ENCODE results near the gene NT5DC2. TPM values are rescaled to one million over a fixed set of nuclear protein-coding genes. Genes with fewer than 3 reads are reported as not detected.

Gene NT5DC2
- total and polyA plus RNA-seq, 2 of the 8 experiments (the other 6 are each of a cell fraction or from before 2014, with no cell fraction given): 331 to 477 TPM

- Histone ChIP-seq H3K79me2 (ENCODE audit: control insufficient read depth in 1 of 2, insufficient read depth in 2 of 2, low read length in 2 of 2) (no peaks in the 10 kb centered on the region), H3K4me2 (ENCODE audit: insufficient read depth in 1 of 2, low read depth in 2 of 2, low read length in 2 of 2) (no peak overlapping the region), H2AK5ac (ENCODE audit: low read depth, low read length) (no peak overlapping the region), H3K18ac (ENCODE audit: extremely low read depth, low read length) (no peak overlapping the region), H4K20me1 (replicated peaks in 1 of 2; ENCODE audit: control insufficient read depth in 1 of 2, insufficient read depth in 2 of 2, low read length in 2 of 2) (peaks cover 0 to under 1% of the 10 kb centered on the region in 2 experiments), H2BK12ac (ENCODE audit: low read depth, low read length) (no peak overlapping the region), H3K27me3 (replicated peaks in 1 of 4; ENCODE audit: control insufficient read depth in 3 of 4, extremely low read depth in 1 of 4, insufficient read depth in 3 of 4, low read length in 3 of 4) (no peaks in the 10 kb centered on the region), H3K27ac (ENCODE audit: low read depth, low read length) (no peak overlapping the region), H2BK20ac (ENCODE audit: low read length) (no peak overlapping the region), H3K4ac (replicated peaks; ENCODE audit: insufficient read length, low read depth, low read length) (no peak overlapping the region), H3K9ac (replicated peaks in 1 of 4; ENCODE audit: extremely low read depth in 1 of 4, low read depth in 3 of 4, low read length in 3 of 4) (no peak overlapping the region), H2BK120ac (replicated peaks; ENCODE audit: low read depth, low read length) (no peak overlapping the region), H3K14ac (ENCODE audit: insufficient read length) (no peak overlapping the region), H3K36me3 (ENCODE audit: control insufficient read depth in 2 of 4, insufficient read depth in 4 of 4, low read length in 3 of 4) (peaks cover 4 to 37% (median 8%) of the 10 kb centered on the region in 4 experiments; a peak in 7 of 8 replicates), H4K8ac (ENCODE audit: extremely low read depth, insufficient read depth, low read length) (no peak overlapping the region), H3K56ac (replicated peaks; ENCODE audit: insufficient read length, low read depth, low read length) (no peak overlapping the region), H3K23ac (ENCODE audit: insufficient read length) (no peak overlapping the region), H3K4me3 (ENCODE audit: extremely low read depth in 1 of 4, insufficient read depth in 2 of 4, low read depth in 3 of 4, low read length in 4 of 4) (no peak overlapping the region), H3K79me1 (ENCODE audit: low read depth, low read length) (peaks cover 2% of the 10 kb centered on the region), H3K23me2 (ENCODE audit: low read depth, low read length) (no peaks in the 10 kb centered on the region), H2BK5ac (ENCODE audit: low read depth, low read length) (no peak overlapping the region), H3K4me1 (replicated peaks in 1 of 4; ENCODE audit: control insufficient read depth in 3 of 4, insufficient read depth in 4 of 4, low read length in 3 of 4) (no peaks in the 10 kb centered on the region), H2AFZ (ENCODE audit: low read length) (no peak overlapping the region), H3K9me3 (ENCODE audit: insufficient read depth in 2 of 2, low read depth in 1 of 2, low read length in 1 of 2) (no peaks in the 10 kb centered on the region), H2BK15ac (ENCODE audit: low read length) (no peak overlapping the region), H4K91ac (replicated peaks; ENCODE audit: insufficient read length, low read length) (no peak overlapping the region), H4K5ac (ENCODE audit: insufficient read length, low read depth, low read length) (no peak overlapping the region)
- 86% methylated on average over 3 of the region's 3 CpGs; no CpG with 5 or more reads in 1 of the 2 experiments for WGBS, 2 experiments (ENCODE audit: extremely low coverage in 1 of 2, insufficient coverage in 1 of 2, insufficient read length in 1 of 2, insufficient replicate concordance in 2 of 2, low coverage in 1 of 2, low lambda C conversion rate in 2 of 2, missing lambda C conversion rate in 1 of 2)
- no peak for FAIRE-seq
- no peak for DNase-seq (ENCODE audit: low read depth in 1 of 2, low spot score in 2 of 2)
- POLR2A ChIA-PET (ENCODE audit: partially characterized antibody): no interaction called here
- CTCF ChIA-PET (ENCODE audit: partially characterized antibody): interaction anchor here (0.8 to 2.9 kb wide), 4 partner anchors 10 to 81 kb away, joined by 3 to 17 read pairs (median 4); no protein-coding TSS in a partner anchor
- TF ChIP-seq TEAD4 (IDR thresholded peaks at IDR 0.05; ENCODE audit: low read depth, low read length) (no peak), BACH1 (IDR thresholded peaks at IDR 0.05; ENCODE audit: low read length) (no peak), EZH2 (IDR thresholded peaks at IDR 0.05; ENCODE audit: low read depth, low read length, severe bottlenecking) (no peak), POU5F1 (IDR thresholded peaks at IDR 0.05; ENCODE audit: low read depth, low read length) (no peak), SRF (IDR thresholded peaks at IDR 0.05; ENCODE audit: low read depth, low read length) (no peak), ZNF274 (IDR thresholded peaks at IDR 0.05; ENCODE audit: borderline replicate concordance, extremely low read depth, low read length) (no peak), CBX8 (IDR thresholded peaks at IDR 0.05; ENCODE audit: borderline replicate concordance, low read depth, low read length) (no peak), ASH2L (IDR thresholded peaks at IDR 0.05; ENCODE audit: low read length) (no peak), RXRA (IDR thresholded peaks at IDR 0.05; ENCODE audit: insufficient read depth, low read depth, low read length) (no peak), NANOG (IDR thresholded peaks at IDR 0.05; ENCODE audit: insufficient read depth, low read depth, low read length, poor library complexity, severe bottlenecking) (no peak), RBBP5 (IDR thresholded peaks at IDR 0.05; ENCODE audit: borderline replicate concordance, low read depth, low read length) (no peak)
- TF ChIP-seq, protein P1, sequence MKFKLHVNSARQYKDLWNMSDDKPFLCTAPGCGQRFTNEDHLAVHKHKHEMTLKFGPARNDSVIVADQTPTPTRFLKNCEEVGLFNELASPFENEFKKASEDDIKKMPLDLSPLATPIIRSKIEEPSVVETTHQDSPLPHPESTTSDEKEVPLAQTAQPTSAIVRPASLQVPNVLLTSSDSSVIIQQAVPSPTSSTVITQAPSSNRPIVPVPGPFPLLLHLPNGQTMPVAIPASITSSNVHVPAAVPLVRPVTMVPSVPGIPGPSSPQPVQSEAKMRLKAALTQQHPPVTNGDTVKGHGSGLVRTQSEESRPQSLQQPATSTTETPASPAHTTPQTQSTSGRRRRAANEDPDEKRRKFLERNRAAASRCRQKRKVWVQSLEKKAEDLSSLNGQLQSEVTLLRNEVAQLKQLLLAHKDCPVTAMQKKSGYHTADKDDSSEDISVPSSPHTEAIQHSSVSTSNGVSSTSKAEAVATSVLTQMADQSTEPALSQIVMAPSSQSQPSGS (IDR thresholded peaks at IDR 0.05; ENCODE audit: low read length): no peak
Observed at GRCh38 chr3:52552089-52552488, 18.4 kb upstream of the NT5DC2 start.
